ENCODE results near the gene HTR1E. TPM values are rescaled to one million over a fixed set of nuclear protein-coding genes. Genes with fewer than 3 reads are reported as not detected.
"Not testable (repeated sequence)": the region's sequence is repeated elsewhere in the genome, so short reads cannot be mapped to it uniquely, and the experiment has no call there.

Gene HTR1E, protein sequence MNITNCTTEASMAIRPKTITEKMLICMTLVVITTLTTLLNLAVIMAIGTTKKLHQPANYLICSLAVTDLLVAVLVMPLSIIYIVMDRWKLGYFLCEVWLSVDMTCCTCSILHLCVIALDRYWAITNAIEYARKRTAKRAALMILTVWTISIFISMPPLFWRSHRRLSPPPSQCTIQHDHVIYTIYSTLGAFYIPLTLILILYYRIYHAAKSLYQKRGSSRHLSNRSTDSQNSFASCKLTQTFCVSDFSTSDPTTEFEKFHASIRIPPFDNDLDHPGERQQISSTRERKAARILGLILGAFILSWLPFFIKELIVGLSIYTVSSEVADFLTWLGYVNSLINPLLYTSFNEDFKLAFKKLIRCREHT
- not detected for total RNA-seq
- long read RNA-seq, result 0 reads

DNA sequence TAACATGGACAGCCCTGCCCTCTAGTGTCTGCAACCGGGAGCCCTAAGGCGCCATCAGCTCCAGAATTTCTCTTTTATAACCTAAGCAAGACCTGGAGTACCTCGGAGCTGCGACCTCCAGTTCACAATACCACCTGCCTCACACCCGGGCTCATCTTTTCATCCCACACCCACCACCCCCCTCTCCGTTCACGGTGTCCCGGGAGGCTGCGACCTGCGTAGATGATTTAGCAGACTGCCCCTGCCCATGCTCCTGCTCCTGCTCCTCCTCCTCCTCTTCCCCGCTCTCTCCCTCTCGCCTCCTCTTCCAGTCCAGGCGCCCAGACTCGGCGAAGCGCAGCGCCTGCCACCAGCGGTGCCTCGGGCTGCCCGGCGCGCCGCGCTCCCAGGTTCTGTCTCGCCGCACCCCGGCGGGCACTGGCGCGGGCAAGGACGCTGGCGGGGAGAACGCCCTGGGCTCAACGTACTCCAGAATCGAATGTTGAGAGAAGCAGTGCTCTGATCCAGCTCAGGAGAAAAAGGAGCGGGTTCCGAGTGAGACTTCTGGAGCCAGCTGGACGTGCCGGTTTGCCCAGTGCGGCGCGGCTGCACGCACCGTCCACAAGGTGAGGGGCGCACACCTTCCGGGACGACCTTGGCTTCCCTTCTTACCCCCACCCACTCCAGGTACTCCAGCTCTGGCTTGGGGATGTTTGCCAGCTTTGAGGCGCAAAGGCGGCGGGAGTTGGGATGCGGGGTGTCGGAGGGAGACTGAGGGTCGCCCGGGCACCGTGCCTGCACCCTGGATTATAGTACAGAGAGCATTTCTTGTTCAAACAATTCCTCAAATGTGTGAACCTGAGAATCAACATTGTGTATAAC is at the start of gene HTR1E:
TSS of gene HTR1E (plus strand) at position 310 of the 861 bp plus-strand sequence. CDS start 77,807 bp downstream, outside the sequence.
- ATAC-seq (peak; percentile 28), DNase-seq (ENCODE audit: missing footprints) (peak; percentile 58)
- intact Hi-C loops (cut with DNase I), result no loop called here

DNA sequence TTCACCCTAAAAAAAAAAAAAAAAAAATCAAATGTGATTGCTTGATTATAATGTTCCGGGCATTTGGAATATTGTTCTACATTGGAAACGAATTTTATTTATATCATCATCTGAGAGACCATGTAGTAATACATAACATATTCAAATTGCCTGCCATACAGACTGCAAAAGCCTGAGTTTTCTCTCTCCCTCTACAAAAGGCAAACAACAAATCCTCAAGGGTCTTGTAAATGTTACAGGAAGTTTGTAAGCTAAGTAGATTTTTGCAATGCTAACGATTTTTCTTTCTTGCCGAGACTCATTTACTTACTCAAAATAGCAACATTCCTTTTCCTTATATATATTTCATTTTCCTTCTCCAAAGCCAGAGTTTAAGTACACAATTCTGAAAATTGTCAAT is 49.0 kb upstream of the HTR1E start:
- no peak for ATAC-seq
- intact Hi-C loops (cut with DNase I), result no loop called here
- DNase-seq (ENCODE audit: missing footprints), result no peak

DNA sequence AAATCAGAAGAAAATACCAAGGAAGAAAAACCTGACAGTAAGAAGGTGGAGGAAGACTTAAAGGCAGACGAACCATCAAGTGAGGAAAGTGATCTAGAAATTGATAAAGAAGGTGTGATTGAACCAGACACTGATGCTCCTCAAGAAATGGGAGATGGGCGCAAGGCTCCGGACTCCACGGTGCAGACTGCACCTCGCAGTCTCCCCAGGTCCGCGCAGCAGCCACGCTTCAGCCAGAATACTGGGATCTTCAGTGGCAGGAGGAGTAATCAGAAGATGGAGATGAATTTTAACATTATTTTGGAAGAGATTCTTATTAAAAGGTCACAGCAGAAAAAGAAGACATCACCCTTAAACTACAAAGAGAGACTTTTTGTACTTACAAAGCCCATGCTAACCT is 40.1 kb upstream of the HTR1E start:
- ATAC-seq; DNase-seq (ENCODE audit: missing footprints); intact Hi-C loops (cut with DNase I): not testable (repeated sequence)

DNA sequence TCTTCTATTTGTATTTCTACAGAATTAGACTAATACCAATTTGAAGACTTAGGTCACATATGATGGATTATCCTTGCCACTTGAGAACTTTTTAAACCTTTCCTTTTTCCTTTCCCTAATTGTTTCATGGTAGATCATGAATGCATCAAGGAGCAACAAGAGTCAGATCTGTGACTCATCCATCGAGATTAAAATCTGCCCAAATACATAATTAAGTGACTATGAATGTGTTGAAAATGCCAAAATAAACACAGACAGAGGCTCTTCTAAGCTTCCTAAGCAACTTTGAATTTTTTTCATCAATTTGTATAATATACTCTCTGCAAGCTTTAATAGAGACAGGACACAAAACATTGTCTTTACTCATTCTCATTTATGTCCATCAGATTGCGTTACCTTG is 23.5 kb upstream of the HTR1E start:
- no peak for ATAC-seq
- DNase-seq (ENCODE audit: missing footprints), result no peak
- intact Hi-C loops (cut with DNase I), result no loop called here

DNA sequence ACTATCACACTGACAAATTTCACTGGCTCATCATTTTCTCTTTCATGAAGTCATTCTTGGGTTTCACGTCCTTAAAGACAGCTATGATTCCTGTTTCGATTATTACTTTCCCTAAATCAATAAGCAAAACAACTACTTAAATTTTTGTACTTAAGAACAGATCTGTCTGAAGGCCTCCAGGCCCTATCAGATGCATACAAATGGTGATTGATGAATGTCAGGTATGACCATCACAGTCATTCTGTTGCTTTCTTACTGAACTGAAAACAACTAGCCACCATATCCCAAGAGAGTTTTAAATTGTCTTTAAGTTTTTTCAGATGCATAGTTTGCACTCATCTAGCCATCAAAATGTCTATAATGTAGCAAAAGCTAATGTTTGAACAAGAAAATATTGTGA is 20.9 kb upstream of the HTR1E start:
- DNase-seq (ENCODE audit: missing footprints) (no peak), ATAC-seq (no peak)
- intact Hi-C loops (cut with DNase I), result no loop called here

DNA sequence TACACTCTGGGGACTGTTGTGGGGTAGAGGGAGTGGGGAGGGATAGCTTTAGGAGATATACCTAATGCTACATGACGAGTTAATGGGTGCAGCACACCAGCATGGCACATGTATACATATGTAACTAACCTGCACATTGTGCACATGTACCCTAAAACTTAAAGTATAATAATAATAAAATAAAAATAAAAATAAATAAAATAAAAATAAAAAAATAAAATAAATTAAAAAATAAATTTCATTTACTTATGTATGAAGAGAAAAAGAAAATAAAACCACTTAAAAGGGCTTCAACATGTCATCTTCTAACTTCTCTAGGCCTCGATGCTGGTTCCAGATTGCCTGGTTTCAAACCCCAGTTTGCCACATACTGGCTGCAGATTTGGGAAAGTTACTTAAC is 10.2 kb upstream of the HTR1E start:
- intact Hi-C loops (cut with DNase I); DNase-seq (ENCODE audit: missing footprints); ATAC-seq: not testable (repeated sequence)

DNA sequence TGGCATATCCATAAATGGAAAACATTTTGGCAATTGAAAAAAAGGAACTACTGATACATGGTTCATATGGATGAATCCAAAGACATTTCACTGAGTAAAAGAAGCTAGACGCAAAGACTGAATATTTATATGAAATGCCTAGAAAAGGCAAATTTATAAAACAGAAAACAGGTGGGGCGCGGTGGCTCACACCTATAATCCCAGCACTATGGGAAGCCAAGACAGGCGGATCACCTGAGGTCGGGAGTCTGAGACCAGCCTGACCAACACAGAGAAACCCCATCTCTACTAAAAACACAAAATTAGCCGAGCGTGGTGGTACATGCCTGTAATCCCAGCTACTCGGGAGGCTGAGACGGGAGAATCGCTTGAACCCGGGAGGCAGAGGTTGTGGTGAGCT is 9.5 kb upstream of the HTR1E start:
- ATAC-seq; intact Hi-C loops (cut with DNase I): not testable (repeated sequence)
- peak; percentile 55 for DNase-seq (ENCODE audit: missing footprints)

DNA sequence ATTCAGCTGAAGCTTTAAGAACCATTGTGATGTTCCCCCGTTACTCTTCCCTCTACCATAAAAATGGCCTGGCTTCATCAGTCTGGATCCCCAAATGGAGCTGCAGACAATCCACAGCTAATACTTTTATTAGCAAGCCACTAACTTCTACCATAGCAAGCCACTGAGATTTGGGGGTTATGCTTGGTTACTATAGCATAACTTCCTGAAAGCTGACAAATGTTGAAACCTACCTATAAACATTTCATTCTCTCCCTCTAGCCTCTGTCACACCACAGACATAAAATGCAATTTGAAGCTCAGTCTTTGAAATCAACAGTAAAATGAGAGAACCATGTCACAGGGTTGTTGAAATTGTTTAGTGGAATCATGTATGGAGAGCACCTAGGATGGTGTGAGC is 3.0 kb upstream of the HTR1E start:
- DNase-seq (ENCODE audit: missing footprints) (no peak), ATAC-seq (no peak)
- intact Hi-C loops (cut with DNase I), result no loop called here

DNA sequence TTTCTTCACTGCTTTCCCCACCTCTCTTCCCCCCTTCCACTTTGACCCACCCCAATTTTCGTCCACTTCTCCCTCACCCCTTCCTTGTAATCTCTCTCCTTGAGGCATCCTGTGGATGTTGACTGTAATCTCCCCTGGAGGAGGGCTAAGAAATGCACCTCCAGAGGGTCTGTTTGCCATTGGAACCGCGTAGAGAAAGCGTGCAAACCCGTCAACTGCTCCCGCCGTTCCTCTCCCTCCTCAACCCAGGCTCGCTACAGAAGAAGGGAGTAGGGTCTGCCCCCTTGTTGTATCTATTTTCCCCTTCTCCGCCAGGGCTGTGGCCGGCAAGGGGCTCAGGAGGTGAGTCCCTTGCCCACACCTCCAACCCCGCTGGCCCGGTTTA is 502 bp upstream of the HTR1E start:
- DNase-seq (ENCODE audit: missing footprints) (no peak), ATAC-seq (no peak)
- intact Hi-C loops (cut with DNase I), result no loop called here

DNA sequence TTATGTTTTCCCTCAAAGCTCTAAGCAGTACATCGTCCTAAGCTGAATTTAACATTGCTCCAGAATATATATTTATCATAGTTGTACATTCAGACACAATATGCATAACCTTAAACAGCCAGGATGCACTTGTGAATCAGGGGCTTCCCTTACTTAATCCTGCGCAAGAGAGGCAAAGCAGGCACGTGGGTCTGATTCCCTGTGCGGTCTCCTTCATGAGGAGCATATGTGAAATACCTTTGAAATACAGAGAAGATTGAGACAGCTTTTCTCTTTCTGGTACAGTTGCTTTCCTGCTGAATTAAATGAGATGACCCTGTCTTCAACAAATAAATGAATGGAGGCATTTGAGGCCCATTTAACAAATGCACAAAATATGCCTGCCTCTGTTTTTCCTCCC is 1.5 kb downstream of the HTR1E start:
- intact Hi-C loops (cut with DNase I), result no loop called here
- DNase-seq (ENCODE audit: missing footprints) (no peak), ATAC-seq (no peak)

DNA sequence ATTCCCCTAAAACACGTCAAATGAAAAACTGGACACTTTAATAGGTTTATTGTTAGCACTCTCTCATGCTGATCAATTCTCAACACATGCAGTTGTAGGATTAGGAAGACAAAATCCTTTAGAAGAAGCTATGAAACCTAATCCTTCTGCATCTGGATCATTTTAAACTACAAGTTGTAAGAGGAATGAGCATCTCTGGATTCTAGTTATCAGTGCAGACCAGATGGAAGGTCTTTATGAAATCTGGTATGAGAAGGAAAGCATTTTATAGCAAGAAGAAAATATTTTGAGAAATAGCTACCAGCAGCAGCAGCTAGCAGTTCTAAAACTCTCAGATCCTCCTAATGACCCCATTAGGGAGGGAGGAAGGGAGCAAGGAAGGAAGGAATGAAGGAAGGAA is 4.1 kb downstream of the HTR1E start:
- DNase-seq (ENCODE audit: missing footprints) (no peak), ATAC-seq (no peak)
- intact Hi-C loops (cut with DNase I), result no loop called here

DNA sequence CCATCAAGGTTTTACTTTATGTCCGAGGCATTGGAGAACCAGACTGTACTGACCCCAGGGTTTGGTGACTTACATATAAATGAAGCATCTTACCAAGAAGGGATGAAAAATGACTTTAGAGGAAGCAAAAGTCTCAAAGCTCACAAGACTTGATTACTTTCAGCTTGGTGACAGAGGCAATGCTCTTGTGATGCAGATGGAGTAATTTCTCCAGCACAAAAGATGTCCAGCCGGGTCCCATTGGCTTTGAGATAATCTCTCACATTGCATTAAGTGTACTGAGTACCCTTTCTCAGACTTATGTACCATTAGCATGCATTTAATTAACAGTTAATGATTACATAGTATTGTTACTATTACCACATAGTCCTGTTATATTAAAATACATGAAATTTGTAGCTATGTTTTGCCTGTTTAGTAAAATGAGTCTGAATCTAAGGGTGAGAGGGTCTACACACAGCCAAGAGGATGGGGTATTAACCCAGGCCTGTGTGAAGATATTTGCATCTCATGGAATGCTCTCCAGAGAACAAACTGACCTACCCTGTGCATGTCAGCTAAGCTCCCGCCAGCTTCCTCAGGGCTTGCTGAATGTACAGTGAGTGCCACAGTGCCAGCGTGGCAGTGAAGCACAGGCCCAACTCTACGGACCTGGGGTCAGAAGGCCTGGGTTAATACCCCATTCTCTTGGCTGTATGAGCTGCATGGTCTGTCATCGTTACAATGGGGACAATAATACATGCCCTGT is 5.6 kb downstream of the HTR1E start:
- DNase-seq (ENCODE audit: missing footprints) (no peak), ATAC-seq (no peak)
- intact Hi-C loops (cut with DNase I), result no loop called here

DNA sequence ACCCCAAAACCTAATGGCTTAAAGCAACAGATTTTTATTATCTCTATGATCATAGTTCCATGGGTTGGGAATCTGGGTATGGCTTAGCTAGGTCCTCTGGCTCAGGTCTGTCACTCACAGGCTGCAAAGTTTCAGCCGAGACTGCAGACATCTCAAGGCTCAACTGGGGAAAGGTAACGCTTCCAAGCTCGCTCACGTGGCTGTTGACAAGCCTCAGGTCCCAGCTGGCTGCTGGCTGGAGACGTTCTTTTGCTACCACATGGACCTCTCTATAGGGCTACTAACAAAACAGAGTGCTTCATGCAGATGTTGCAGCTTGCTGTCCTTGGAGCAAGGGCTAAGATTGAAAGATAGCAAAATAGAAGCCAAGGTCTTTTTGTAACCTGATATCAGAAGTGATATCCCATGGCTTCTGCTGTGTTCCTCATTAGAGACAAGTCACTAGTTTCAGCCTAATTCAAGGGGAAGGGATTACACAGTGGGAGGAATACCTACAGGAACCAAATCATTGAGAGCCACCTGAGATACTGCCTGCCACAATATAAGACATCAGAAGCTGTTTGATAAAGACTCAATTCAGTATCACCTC is 6.6 kb downstream of the HTR1E start:
- DNase-seq (ENCODE audit: missing footprints) (no peak), ATAC-seq (no peak)
- intact Hi-C loops (cut with DNase I), result no loop called here

DNA sequence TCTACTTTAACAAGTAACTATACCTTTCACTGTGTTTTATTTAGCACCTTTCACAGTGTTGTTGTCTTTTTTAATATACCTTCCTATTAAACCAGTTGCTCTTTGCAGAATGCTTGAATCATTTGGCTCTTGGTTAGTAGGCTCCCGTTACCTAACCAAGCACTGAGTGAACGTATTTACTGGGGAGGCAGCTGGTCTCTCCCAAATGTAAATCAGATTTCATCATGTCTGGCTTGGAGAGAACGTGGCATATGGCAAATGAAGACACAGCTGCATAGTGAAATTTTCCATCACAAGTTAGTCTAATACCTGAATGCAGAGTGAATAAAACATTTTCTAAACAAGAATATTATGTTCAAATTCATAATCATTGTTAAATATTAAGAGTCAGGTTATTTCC is 12.4 kb downstream of the HTR1E start:
- DNase-seq (ENCODE audit: missing footprints) (no peak), ATAC-seq (no peak)
- intact Hi-C loops (cut with DNase I), result no loop called here

DNA sequence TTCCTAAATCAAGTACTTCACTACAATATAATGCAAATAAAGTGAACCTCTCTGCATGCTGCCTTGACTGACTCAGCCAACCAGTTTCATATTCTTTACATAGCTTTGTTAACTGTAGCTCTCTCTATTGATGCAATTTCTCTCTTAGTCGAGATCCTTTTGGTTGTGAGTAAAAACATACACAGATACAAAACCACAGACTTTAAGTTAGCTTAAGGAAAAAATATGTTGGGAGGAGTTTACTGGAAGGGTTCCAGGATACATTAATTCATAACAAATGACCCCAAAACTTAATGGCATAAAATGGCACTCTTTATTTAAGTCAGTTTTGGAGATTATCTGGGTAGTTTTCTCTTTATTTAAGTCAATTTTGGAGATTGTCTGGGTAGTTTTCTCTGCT is 15.7 kb downstream of the HTR1E start:
- ATAC-seq (no peak), DNase-seq (ENCODE audit: missing footprints) (no peak)
- intact Hi-C loops (cut with DNase I), result no loop called here

DNA sequence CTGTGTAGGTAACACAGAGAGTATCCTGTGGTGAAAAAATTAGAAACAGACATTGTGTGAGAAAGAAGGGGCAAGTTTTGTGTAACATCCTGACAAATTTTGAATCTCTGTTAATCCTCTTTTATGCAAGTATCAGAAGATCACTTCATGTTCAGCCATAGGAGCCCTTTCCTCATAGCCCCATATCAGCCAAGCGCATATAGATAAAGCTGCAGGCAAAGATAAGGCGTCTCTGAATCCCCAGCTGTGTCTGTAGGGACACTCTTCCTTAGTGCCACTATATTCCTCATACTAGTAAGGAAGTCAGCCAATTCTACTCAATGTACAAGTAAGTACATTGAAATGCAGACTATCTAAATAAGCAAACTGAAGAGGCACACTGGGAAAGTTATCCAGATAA is 22.3 kb downstream of the HTR1E start:
- intact Hi-C loops (cut with DNase I), result no loop called here
- DNase-seq (ENCODE audit: missing footprints) (no peak), ATAC-seq (no peak)

DNA sequence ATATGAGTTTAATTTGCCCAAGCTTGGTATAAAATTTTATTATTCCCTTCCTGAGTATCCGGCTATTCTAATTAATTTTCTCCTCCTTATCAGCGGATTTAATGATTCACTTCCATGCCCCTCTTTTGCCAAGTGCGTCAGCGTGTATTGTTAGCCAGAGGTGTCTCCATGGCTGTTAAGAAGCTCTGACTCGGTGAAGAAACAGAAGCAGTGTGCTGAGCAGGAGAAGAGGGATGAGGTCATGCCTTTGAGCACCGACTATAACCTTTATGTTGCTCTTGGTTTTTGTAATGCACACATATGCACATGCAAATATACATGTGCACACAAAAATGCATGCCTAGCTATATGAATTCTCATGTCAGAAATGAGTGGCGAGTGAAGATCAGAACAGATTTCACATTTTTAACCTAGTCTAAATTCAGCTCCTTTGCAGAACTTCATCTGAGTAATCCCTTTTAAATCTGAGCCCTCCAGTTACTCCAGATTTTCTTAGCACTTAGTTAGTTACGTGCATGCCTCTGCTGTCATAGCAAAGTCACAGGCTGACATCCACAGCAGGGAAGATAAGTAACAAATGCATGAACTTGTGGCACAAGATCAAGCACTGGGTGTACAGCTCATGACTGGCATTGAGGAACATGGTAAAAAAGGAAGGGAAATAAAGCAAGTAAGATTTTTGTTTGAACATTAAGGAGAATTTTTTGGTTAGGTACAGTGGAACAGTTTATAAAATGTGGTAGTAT is 24.3 kb downstream of the HTR1E start:
- ATAC-seq (no peak), DNase-seq (ENCODE audit: missing footprints) (no peak)
- intact Hi-C loops (cut with DNase I), result no loop called here

DNA sequence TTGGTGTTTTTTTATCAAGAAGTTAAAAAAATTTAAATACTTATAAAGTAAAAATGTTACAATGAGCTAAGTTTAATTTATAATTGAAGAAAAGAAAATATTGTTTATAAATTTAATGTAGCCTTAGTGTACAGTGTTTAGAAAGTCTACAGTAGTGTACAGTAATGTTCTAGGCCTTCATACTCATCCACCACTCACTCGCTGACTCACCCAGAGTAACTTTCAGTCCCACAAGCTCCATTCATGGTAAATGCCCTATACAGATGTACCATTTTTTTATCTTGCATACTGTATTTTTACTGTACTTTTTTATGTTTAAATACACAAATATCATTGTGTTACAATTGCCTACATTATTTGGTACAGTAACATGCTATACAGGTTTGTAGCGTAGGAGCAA is 26.0 kb downstream of the HTR1E start:
- intact Hi-C loops (cut with DNase I), result no loop called here
- DNase-seq (ENCODE audit: missing footprints) (no peak), ATAC-seq (no peak)

Measured in Right ventricle myocardium inferior (tissue), 1 donor.